GM18511 (cell line): ENCODE measurements around the gene OR6C70.

Source experiments
- ATAC-seq: cut with Tn5 transposase; IDR thresholded peaks from one replicate; pipeline ENCODE4 v1.9.1; 2021; ENCODE audit warnings: mild to moderate bottlenecking, moderate library complexity; ENCODE audit not compliant: unreplicated experiment

OR6C70 gene

GRCh38 chr12:55420307-55420962, 49.5 kb downstream of the OR6C70 start:
- no peak for ATAC-seq
